GM12892 (cell line): ENCODE results near the gene PACS1.
"Not testable (repeated sequence)": the region's sequence is repeated elsewhere in the genome, so short reads cannot be mapped to it uniquely, and the experiment has no call there.

Experiments
- DNase-seq: peaks from one replicate; pipeline ENCODE4 v3.0.0; 2011; ENCODE audit not compliant: insufficient read length
- FAIRE-seq: peaks from 2 replicates; lab custom pipeline; 2011; peaks lifted over from hg19 to GRCh38; lab: Jason Lieb, UNC
- POLR2A ChIP-seq: IDR thresholded peaks from 2 replicates; pipeline ENCODE4 v1.6.1; 2011; ENCODE audit warnings: low read depth, low read length, control low read depth
- POLR2AphosphoS5 ChIP-seq: IDR thresholded peaks from 2 replicates; pipeline ENCODE4 v1.6.1; 2011; ENCODE audit warnings: low read depth, low read length, control low read depth
- TAF1 ChIP-seq: IDR thresholded peaks from 2 replicates; pipeline ENCODE4 v1.6.1; 2011; ENCODE audit warnings: low read depth, mild to moderate bottlenecking, control low read depth, low read length, borderline replicate concordance

Gene PACS1

DNA sequence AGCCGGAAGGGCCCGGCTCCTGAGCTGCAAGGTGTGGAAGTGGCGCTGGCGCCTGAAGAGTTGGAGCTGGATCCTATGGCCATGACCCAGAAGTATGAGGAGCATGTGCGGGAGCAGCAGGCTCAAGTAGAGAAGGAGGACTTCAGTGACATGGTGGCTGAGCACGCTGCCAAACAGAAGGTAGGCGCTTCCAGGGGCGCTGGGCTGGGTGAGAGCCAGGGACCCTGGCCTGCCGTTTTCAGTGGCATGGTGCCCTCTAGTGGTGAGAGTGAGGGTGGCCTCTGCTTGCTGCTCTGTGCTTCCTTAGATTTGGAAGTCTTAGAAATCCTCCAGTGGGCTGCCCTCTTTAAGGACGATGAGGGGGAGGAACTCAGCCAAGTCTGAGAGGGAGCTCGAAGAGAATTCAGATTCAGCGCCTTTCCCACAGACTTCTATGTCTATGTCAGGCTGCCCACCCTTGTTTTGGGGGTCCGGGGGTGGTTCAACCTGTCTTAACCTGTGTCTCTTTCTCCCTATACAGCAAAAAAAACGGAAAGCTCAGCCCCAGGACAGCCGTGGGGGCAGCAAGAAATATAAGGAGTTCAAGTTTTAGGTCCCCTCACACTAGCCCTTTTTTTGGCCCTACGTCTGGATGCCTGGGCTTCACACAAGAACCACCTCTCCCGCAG, 1.8 kb upstream of the PACS1 start:
- peak; percentile 48 for FAIRE-seq
- TF ChIP-seq POLR2A (no peak), POLR2AphosphoS5 (no peak), TAF1 (no peak)
- DNase-seq = peak; percentile 60

DNA sequence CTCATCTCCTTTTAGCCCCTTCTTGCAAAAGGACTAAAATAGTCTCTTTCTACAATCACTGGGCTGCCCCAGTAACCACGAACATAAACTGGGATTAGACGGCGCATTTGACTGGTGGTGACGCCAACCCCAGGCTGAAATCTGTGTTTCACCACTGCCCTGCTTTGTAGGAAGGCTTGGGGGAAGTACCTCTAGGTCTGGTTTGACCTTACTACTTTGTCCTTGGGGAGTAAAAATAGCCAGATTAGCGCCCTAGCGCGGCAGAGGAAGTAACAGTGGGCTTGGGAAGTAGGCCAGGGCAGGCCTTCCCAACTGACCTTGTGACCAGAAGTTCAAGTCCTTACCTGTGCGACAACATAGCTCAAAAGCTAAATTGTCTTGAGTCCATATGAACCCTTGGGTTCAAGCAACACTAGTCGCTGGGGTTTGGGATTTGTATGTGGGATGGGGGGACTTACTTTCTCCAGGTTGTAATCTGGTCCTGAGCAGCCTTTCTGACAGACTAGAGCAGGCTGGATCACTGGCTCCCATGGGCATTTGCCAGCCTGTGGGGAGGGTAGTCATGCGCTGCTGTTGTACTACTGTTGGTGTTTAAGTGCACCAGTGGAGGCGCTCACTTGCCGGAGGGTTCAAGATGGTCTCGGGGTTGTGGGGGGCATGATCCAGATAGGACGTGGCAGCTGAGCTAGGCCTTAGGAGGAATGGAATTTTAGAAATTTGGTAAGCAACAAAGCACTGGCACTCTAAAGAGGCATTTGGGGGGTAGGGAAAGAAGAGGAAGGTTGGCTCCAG, 953 bp upstream of the PACS1 start:
- TF ChIP-seq TAF1 (no peak), POLR2AphosphoS5 (no peak), POLR2A (0 out of 2 replicates have a peak, but pooled peaks have one; percentile 9)

DNA sequence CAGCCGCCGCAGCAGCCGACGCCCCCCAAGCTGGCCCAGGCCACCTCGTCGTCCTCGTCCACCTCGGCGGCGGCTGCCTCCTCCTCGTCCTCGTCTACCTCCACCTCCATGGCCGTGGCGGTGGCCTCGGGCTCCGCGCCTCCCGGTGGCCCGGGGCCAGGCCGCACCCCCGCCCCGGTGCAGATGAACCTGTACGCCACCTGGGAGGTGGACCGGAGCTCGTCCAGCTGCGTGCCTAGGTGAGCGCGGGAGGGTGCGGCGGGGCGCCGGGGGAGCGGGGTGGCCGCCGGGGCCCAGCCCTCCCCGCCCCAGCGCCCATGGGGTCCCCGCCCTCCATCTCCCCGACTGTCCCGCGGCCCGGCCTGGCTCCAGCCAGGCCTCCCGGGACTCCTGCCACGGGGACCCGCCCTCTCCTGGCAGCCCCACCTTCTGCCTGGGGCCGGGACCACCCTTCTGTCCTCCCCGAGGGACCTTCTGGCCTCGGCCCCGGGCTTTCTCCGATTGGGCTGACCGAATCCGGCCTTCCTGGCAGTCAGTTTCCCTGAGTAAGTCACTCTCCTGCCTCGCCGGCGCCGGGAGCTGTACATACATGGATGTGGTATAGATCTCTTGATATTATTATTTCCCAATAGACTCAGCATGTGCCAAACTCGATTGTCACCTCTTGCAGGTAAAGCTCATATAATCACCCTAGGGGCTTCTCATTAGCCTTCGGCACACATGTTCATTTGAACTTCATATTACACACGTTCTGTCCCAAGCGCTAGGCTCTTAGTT, 720 bp downstream of the PACS1 start:
- TF ChIP-seq TAF1 = no peak
- FAIRE-seq (no peak), DNase-seq (peak; percentile 40)

More for the DNA sequence above, 953 bp upstream of the PACS1 start:
- DNase-seq (no peak), FAIRE-seq (no peak)

DNA sequence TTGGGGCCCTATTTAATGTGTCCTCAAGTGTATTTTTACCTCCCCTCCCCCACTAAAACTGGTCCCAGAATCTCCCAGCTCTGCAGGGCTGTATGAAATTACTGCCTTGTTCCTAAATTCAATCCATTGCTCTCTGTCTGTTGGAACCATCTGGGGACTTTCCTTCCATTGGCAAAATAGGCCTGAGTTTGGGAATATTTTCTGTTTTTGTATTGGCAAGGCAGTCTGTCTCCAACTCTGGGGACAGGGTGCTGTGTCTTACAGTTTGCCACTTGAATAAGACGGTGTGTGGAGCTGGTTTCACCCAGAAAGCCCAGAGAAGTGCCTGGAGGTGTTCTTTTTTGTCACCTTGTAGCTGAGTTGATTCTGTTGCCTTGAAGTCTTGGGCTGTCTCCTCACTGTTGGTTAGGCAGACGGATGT, 1.3 kb downstream of the PACS1 start:
- no peak for TF ChIP-seq POLR2AphosphoS5
- TF ChIP-seq TAF1 = no peak
- no peak for TF ChIP-seq POLR2A
- DNase-seq (no peak), FAIRE-seq (peak; percentile 68)

DNA sequence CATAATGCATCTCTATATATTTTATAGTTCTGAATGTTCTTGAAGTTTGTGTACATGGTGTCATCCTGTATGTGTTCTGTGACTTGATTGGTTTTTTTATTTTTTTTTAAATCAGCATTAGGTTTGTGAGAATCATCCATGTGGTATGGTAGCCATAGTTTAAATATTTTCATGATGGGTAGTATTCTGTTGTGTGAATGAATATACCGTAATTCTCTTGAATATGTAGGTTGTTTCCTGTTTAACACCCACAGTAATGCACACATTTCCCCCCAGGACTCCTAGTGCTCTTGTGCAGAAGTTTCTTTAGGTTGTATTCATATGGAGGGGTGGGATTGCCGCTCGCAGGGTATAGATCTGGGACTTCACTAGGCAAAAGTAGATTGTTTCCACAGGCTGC, 2.0 kb downstream of the PACS1 start:
- FAIRE-seq = peak; percentile 38
- DNase-seq = no peak
- TF ChIP-seq POLR2AphosphoS5 (no peak), POLR2A (no peak), TAF1 (no peak)

DNA sequence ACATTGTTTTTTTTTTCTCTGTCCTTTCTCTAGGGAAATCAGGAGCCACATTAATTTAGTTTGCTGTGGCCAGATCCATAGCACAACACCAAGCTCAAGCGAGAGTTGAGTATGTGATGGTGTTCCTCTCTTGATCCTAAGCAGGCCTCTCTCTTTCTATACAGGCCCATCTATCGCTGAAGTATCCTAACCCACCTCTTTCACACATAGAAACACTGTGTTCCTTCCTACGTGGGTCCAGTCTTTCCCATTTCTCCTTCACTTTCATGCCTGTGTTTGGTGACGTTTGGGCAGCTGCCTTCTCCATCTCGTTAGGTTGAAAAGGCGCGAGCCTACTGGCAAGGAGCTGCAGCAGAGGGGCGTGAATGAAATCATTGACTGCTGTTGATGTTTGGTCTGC, 2.4 kb downstream of the PACS1 start:
- no peak for DNase-seq
- FAIRE-seq = no peak
- no peak for TF ChIP-seq POLR2AphosphoS5
- TF ChIP-seq TAF1 = no peak
- TF ChIP-seq POLR2A = no peak

DNA sequence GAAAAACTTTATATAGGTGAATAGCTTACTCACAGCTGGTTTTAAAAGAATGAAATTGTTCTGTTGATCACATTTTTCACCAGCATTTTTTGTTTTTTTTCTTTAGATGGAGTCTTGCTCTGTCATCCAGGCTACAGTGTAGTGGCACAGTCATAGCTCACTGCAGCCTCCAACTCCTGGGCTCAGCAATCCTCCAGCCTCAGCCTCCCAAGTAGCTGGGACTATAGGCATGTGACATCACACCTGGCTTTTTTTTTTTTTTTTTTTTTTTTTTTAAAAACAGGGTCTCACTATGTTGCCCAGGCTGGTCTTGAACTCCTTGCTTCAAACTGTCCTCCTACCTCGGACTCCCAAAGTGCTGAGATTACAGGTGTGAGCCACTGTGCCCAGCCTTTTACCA, 3.6 kb downstream of the PACS1 start:
- TF ChIP-seq POLR2A = no peak
- no peak for TF ChIP-seq TAF1
- no peak for TF ChIP-seq POLR2AphosphoS5
- DNase-seq = no peak
- FAIRE-seq = no peak

DNA sequence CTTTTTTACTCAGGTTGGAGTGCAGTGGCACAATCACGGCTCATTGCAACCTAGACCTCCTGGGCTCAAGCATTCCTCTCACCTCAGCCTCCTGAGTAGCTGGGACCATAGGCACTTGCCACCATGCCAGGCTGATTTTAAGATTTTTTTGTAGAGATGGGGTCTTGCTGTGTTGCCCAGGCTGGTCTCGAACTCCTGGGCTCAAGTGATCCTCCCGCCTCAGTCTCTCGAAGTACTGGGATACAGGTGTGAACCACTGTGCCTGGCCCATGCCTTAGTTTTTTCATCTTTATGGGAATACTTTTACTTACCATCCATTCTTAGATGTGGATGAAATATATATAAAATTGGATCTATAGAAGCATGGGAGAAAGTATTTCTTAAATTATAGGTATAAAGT, 5.2 kb downstream of the PACS1 start:
- TF ChIP-seq POLR2A = no peak
- TF ChIP-seq TAF1 = no peak
- no peak for TF ChIP-seq POLR2AphosphoS5
- DNase-seq = no peak
- no peak for FAIRE-seq

DNA sequence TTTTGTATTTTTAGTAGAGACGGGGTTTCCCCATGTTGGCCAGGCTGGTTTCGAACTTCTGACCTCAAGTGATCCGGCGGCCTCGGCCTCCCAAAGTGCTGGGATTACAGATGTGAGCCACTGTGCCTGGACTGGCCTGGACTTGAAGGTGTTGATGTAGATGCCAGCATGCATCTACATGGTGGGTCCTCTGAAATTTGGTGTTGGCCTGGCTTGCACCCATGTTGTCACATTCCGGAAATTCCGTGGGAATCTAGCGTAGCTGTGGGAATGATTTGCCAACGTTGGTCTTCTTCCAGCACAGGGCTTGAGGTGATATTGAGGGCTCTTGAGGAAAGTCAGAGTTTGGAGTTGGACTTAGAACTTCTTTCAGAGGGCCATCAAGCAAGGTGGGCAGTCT, 6.5 kb downstream of the PACS1 start:
- TF ChIP-seq POLR2AphosphoS5 (no peak), POLR2A (no peak), TAF1 (no peak)
- DNase-seq (no peak), FAIRE-seq (no peak)

DNA sequence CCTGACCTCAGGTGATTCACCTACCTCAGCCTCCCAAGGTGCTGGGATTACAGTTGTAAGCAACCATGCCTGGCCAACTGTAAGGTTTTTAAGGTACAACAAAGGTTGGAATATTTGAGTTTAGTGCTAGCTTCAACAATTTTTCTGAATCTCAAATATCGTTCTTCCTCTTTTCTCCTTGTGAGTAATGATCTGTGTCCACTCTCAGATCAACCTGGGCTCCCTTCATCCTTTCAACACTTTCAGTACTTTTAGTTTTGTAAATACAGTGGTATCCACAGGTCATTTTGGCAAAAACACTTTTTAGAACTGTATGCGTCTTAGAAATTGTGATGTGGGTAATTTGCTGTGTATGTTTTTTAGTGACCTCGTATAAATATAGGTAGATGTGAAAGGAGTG, 7.9 kb downstream of the PACS1 start:
- FAIRE-seq = no peak
- no peak for TF ChIP-seq POLR2A
- no peak for TF ChIP-seq POLR2AphosphoS5
- no peak for TF ChIP-seq TAF1
- DNase-seq = no peak

DNA sequence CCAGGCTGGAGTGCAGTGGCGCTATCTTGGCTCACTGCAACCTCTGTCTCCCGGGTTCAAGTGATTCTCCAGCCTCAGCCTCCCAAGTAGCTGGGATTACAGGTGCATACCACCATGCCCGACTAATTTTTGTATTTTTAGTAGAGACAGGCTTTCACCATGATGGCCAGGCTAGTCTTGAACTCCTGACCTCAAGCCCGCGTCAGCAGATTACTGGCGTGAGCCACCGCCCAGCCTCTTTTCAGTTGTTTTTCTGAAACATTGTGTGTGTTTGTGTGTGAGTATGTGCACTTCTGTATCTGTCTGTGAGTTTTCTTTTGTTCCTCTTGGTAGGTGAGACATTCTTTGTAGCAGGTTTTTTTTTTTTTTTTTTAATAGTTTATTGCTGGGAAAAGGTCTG, 8.9 kb downstream of the PACS1 start:
- FAIRE-seq, DNase-seq: not testable (repeated sequence)
